ENCODE measurements around the gene KCNE3.
"Not testable (repeated sequence)": the region's sequence is repeated elsewhere in the genome, so short reads cannot be mapped to it uniquely, and the experiment has no call there.

The KCNE3 gene

GRCh38 chr11:74438681-74439080 lies 28.7 kb downstream of the KCNE3 start:
- DNase-seq, result no peak

- DNase-seq, result no peak
Observed at GRCh38 chr11:74437441-74438042, 29.8 kb downstream of the KCNE3 start.

- DNase-seq, result no peak
Observed at GRCh38 chr11:74434528-74434927, 32.8 kb downstream of the KCNE3 start.

GRCh38 chr11:74429205-74429604 lies 38.1 kb downstream of the KCNE3 start:
- no peak for DNase-seq

- DNase-seq, result no peak
Observed at GRCh38 chr11:74427384-74427886, 39.9 kb downstream of the KCNE3 start.

GRCh38 chr11:74425100-74425499 lies 42.2 kb downstream of the KCNE3 start:
- no peak for DNase-seq

DNA sequence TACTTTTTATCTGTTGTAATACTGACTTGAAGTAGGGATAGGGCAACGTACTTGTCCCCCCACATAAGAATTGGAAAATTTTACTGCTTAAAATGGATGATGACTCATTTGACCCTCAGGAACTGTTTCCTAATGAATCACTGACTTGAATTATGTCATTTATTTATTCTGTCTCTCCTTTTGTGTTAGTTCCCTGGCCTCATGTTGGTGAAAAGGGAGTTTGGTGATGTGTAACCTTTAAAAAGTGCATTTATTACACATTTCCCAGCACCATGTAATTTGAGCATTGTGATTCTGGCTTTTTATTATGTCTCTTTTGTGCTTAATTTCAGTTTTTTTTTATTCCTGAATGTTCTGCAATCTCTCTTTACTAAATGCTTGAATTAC lies 48.8 kb downstream of the KCNE3 start:
- no peak for DNase-seq

DNA sequence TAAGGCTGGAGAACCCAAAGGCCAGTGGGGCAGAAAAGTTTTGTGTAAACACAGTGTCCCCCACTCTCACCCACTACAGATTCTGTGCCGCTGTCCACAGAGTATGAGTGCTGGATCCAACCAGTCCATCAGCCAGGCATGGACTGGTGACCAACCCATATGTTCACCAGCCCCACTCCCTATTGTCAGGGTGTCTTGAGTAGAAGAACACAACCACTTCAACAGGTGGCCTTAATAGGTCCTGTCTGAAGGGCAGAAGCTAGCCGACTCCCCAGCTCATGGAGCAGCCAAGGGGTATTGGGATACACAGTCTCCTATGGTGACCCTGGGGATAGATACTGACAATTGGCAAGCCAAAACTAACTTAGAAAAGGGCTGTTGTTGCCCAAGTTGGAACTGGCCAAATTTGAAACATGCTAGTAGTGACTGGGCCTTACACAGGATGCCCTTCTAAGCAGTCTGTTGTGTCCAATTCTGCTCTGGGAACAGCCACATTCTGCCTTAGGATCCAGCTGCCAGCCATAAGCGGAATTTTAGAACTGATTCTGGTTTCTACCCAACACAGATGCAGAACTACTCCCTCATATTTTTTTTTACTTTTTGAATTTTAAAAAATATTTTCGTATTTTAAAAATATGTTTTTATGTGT lies 49.4 kb downstream of the KCNE3 start:
- DNase-seq, result no peak

DNA sequence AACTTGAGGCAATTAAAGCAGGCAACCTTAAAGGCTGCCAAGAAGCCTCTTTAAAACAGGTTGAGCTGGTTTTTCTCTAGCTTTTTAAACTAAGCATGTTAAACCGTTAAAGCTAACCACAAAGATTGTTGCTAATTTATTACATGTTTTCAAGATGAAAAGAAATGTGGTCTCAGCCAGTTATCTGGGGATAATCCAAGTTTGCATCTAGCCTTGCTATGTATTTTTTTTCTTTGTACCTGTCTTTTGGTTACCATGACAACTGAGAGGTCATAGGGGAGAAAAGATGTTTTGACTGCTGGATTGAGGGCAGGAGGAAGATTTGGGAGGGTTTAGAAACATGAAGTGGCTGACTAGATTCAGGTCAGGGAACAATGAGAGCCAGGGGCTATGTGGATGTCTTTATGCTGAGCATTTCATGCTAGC lies 50.0 kb downstream of the KCNE3 start:
- DNase-seq, result no peak

- not testable (repeated sequence) for DNase-seq
Observed at GRCh38 chr11:74416974-74417373, 50.4 kb downstream of the KCNE3 start.

DNA sequence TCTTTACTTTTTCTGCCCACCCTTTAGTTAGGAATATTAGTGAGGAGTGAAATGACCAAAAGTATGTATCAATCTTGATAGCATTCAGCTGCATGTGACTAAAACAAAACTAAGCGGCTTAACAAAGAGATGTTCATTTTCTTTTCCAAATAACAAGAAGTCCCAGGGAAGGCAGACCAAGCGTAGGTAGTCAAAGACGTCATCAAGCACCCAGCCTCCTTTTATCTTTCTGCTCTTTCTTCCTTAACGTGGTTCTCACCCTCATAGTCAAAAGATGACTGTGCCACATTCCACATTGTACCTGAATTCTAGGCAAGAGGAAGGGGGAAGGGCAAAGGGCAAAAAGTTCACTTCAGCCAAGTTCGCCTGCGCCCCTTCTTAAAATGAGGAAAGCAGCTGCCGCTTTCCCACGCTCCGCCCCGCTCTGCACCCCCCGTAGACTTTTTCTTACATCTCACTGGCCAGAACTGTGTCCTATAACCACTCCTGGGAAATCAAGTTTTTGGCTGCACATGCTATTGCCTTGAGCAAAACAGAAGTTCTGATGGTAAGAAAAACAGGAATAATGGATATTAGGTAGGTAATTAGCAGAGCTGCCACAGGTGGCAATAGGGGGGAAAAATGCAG lies 54.5 kb downstream of the KCNE3 start:
- DNase-seq, result no peak

DNA sequence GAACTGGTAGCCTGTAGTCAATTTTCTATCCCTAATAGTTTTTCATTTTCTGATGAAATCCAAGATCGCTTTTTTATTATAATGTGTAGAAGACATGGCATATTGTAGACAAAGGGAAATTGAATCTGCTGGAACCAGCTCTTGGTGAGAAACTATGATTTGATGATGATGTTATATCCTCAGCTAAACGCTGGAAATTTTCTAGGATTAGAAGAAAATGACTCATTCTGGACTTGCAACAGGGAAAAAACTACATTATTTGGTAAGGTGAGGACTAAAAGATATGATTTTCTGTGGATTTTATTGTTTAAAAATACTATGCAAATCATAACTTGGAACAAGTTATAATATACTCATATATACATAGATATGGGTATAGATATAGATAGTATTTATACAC lies 55.0 kb downstream of the KCNE3 start:
- no peak for DNase-seq

DNA sequence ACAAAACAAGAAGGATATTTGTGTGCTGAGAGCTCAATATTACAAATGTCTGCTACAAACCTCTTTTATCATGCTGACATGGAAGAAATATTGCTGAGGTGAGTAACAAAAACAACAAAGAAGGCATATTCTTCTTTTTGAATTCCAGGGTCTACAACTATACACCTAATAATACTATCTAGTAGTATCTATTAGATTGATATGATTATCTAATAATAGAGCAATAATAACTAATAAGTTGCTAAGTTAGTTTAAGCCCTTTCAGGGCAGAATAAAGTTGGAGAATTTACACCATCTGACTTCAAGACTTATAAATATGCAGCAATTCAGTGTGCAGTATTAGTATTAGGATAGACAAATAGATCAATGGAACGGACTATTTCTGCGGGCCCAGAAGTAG lies 57.7 kb downstream of the KCNE3 start:
- DNase-seq, result no peak
